HepG2 (cell line): ENCODE results near the gene THOP1.

ENCODE experiments used
- ASH2L ChIP-seq: fragments of 300-600, 200-600 bp; sonication (generic); IDR thresholded peaks from 2 replicates; pipeline ENCODE4 v1.7.0; 2017; ENCODE audit warnings: low read depth, mild to moderate bottlenecking, moderate library complexity, mixed read lengths, low read length; ENCODE audit not compliant: insufficient read length
- BRCA1 ChIP-seq: sonication (generic); formaldehyde crosslinking; IDR thresholded peaks from 2 replicates; pipeline ENCODE4 v1.4.0; 2020; ENCODE audit warnings: missing genetic modification reagents
- CC2D1A ChIP-seq: sonication (generic); formaldehyde crosslinking; IDR thresholded peaks from 2 replicates; pipeline ENCODE4 v1.8.1; 2023; ENCODE audit warnings: mild to moderate bottlenecking, missing genetic modification reagents
- CTCF ChIP-seq: sonication (generic); formaldehyde crosslinking; IDR thresholded peaks from 2 replicates; pipeline ENCODE4 v1.5.0; 2020; ENCODE audit warnings: mild to moderate bottlenecking, missing genetic modification reagents, moderate library complexity
- FOXM1 ChIP-seq: sonication (generic); formaldehyde crosslinking; IDR thresholded peaks from 2 replicates; pipeline ENCODE4 v1.5.0; 2020; ENCODE audit warnings: missing genetic modification reagents
- MAZ ChIP-seq, 2 experiments: sonication (generic) in 1 of 2; formaldehyde crosslinking in 1 of 2; IDR thresholded peaks; 2 replicates each; pipeline versions ENCODE4 v1.5.0 to v1.6.1; 2012 to 2020; ENCODE audit warnings: low read depth in 2 of 2, mild to moderate bottlenecking in 2 of 2, borderline replicate concordance in 1 of 2, improper control_type of control experiment in 1 of 2, low read length in 1 of 2, missing genetic modification reagents in 1 of 2, moderate library complexity in 1 of 2
- PPARG ChIP-seq: conservative IDR thresholded peaks from 2 replicates; pipeline ENCODE4 v1.6.1; 2016; ENCODE audit warnings: missing biosample characterization, missing genetic modification reagents
- RXRA ChIP-seq: sonication (generic); formaldehyde crosslinking; IDR thresholded peaks from 2 replicates; pipeline ENCODE4 v1.5.1; 2020; ENCODE audit warnings: missing genetic modification reagents

- TF ChIP-seq ASH2L (no peak), CTCF (CRISPR knock-in tag) (no peak), RXRA (no peak), CC2D1A (CRISPR knock-in tag) (no peak), FOXM1 (CRISPR knock-in tag) (no peak), PPARG (CRISPR knock-in tag) (no peak), MAZ (IDR thresholded peaks at IDR 0.05; ENCODE audit: borderline replicate concordance, low read depth, low read length) (no peak), MAZ (CRISPR knock-in tag; IDR thresholded peaks at IDR 0.05; ENCODE audit: low read depth) (no peak), BRCA1 (no peak)
Observed at GRCh38 chr19:2813235-2814160, 28.2 kb downstream of the THOP1 start.
